Panc1 (cell line): ENCODE results near the gene SCRN3. TPM values are rescaled to one million over a fixed set of nuclear protein-coding genes. Genes with fewer than 3 reads are reported as not detected.

ENCODE experiments used
- ATAC-seq: fragments of 200-7000 bp; cut with Tn5 transposase; 2 replicates; pipeline ENCODE4 v1.9.1; 2020; ENCODE audit warnings: mild to moderate bottlenecking, moderate library complexity
- BruUV-seq: library from RNA; stranded (reverse); fragments of 400-500 nt; replicated peaks from 2 replicates; lab custom pipeline; 2021; lab: Mats Ljungman, UMichigan
- CTCF ChIA-PET: fragments of 300-600 bp; sonication (Branson Sonifier 250); formaldehyde crosslinking; loops from one replicate; lab custom pipeline; 2022; ENCODE audit warnings: antibody characterized with exemption; lab: Charles Lee
- POLR2A ChIA-PET: fragments of 300-600 bp; sonication (Branson Sonifier 250); formaldehyde crosslinking; loops from one replicate; lab custom pipeline; 2022; ENCODE audit warnings: antibody characterized with exemption; lab: Charles Lee
- DNase-seq: peaks from one replicate; pipeline ENCODE4 v3.0.0-alpha.2; 2010; ENCODE audit warnings: low read depth, low spot score
- H3K27ac ChIP-seq: 2 replicates; pipeline ENCODE4 v1.5.1; 2011; ENCODE audit warnings: mild to moderate bottlenecking, low read length, inconsistent platforms
- H3K27me3 ChIP-seq: fragments of 200-500 bp; sonication (Bioruptor generic); 2 replicates; pipeline ENCODE4 v1.6.0; 2014; ENCODE audit warnings: low read length, inconsistent platforms; ENCODE audit not compliant: control insufficient read depth, insufficient read depth
- H3K36me3 ChIP-seq: fragments of 200-500 bp; sonication (Bioruptor generic); 2 replicates; pipeline ENCODE4 v1.5.1; 2014; ENCODE audit warnings: inconsistent platforms, mild to moderate bottlenecking, low read length, moderate library complexity; ENCODE audit not compliant: control insufficient read depth, insufficient read depth
- H3K4me1 ChIP-seq: 2 replicates; pipeline ENCODE4 v1.5.1; 2011; ENCODE audit warnings: inconsistent platforms, mild to moderate bottlenecking, low read length, moderate library complexity; ENCODE audit not compliant: control insufficient read depth, insufficient read depth
- H3K4me3 ChIP-seq, 2 experiments: 2 replicates each; pipeline ENCODE4 v1.5.1; 2011 to 2012; ENCODE audit warnings: low read depth in 2 of 2, low read length in 2 of 2, mild to moderate bottlenecking in 2 of 2, inconsistent platforms in 1 of 2, moderate library complexity in 1 of 2
- H3K9me3 ChIP-seq: fragments of 200-500 bp; sonication (Bioruptor generic); 2 replicates; pipeline ENCODE4 v1.5.1; 2014; ENCODE audit warnings: low read depth, mild to moderate bottlenecking, inconsistent platforms, low read length, moderate library complexity; ENCODE audit not compliant: control insufficient read depth, insufficient read depth
- CTCF ChIP-seq: fragments of 450-650 bp; IDR thresholded peaks from 2 replicates; pipeline ENCODE4 v1.5.1; 2017; ENCODE audit warnings: mild to moderate bottlenecking
- POLR2AphosphoS5 ChIP-seq: IDR thresholded peaks from 2 replicates; pipeline ENCODE4 v1.6.1; 2012; ENCODE audit warnings: mild to moderate bottlenecking, low read depth, low read length, moderate library complexity
- REST ChIP-seq, 2 experiments: IDR thresholded peaks; 2 replicates each; pipeline ENCODE4 v1.6.1; 2011 to 2012; ENCODE audit warnings: low read depth in 2 of 2, control low read depth in 1 of 2, low read length in 1 of 2, mild to moderate bottlenecking in 1 of 2, moderate library complexity in 1 of 2; ENCODE audit not compliant: insufficient read depth in 1 of 2
- SIN3A ChIP-seq: IDR thresholded peaks from 2 replicates; pipeline ENCODE4 v1.6.1; 2012; ENCODE audit warnings: low read depth, mild to moderate bottlenecking, low read length, moderate library complexity, borderline replicate concordance; ENCODE audit not compliant: insufficient read depth
- TCF7L2 ChIP-seq: IDR thresholded peaks from 2 replicates; pipeline ENCODE4 v1.6.1; 2011; ENCODE audit warnings: mild to moderate bottlenecking, low read depth, low read length, inconsistent platforms
- in situ Hi-C: cut with HindIII; loops from 2 replicates; pipeline ENCODE4 v1.10.0; 2016; ENCODE audit warnings: low sequenced_read_pairs, low pct_unique_long_range_greater_than_20kb
- intact Hi-C: fragments of 100-400 bp; cut with micrococcal nuclease; formaldehyde crosslinking; loops from one replicate; pipeline ENCODE4 v1.10.0; 2022; ENCODE audit not compliant: unreplicated experiment
- total RNA-seq: library from RNA; stranded (reverse); gene quantifications from one replicate; pipeline ENCODE4 v1.2.1, GENCODE V29; 2021; ENCODE audit not compliant: unreplicated experiment

Gene SCRN3
- total RNA-seq, 1 experiment from 2014 or later, result 16.2 TPM

- Histone ChIP-seq H3K36me3 (no peaks in the 10 kb centered on the region), H3K4me1 (peaks cover 5% of the 10 kb centered on the region), H3K27me3 (no peaks in the 10 kb centered on the region), H3K27ac (no peak overlapping the region), H3K4me3 (no peak overlapping the region), H3K9me3 (no peaks in the 10 kb centered on the region)
- TF ChIP-seq REST (IDR thresholded peaks at IDR 0.05; ENCODE audit: insufficient read depth in 1 of 2, low read depth in 2 of 2, low read length in 1 of 2) (no peak), CTCF (peak; percentile 65)
- intact Hi-C loops, result loop anchor here (5.0 kb wide), 1 partner anchor 86 kb away; no protein-coding TSS in a partner anchor
- DNase-seq, result peak; percentile 18
- ChIA-PET POLR2A (no interaction called here), CTCF (no interaction called here)
- no TSS peak for BruUV-seq
- in situ Hi-C loops, result no loop called here
- ATAC-seq, result peak; percentile 81
These were observed 47.3 kb downstream of the SCRN3 start for GRCh38 chr2:174442546-174443510.

GRCh38 chr2:174444761-174445160 is 49.2 kb downstream of the SCRN3 start:
- in situ Hi-C loops (no loop called here), intact Hi-C loops (loop anchor here (5.0 kb wide), 1 partner anchor 87 kb away; no protein-coding TSS in a partner anchor)
- Histone ChIP-seq H3K27me3 (no peaks in the 10 kb centered on the region), H3K9me3 (no peaks in the 10 kb centered on the region), H3K27ac (no peak overlapping the region), H3K4me1 (peaks cover 5% of the 10 kb centered on the region), H3K36me3 (no peaks in the 10 kb centered on the region), H3K4me3 (no peak overlapping the region)
- POLR2A ChIA-PET, result no interaction called here
- DNase-seq, result no peak
- TF ChIP-seq SIN3A (no peak), POLR2AphosphoS5 (no peak), REST (IDR thresholded peaks at IDR 0.05; ENCODE audit: insufficient read depth in 1 of 2, low read depth in 2 of 2, low read length in 1 of 2) (no peak), CTCF (no peak), TCF7L2 (no peak)
- CTCF ChIA-PET, result interaction anchor here (0.7 kb wide), 1 partner anchor 885 kb away, joined by 7 read pairs; no protein-coding TSS in a partner anchor
- BruUV-seq, result no TSS peak
- no peak for ATAC-seq
